ENCODE results near the gene BDNF.

BDNF gene

DNA sequence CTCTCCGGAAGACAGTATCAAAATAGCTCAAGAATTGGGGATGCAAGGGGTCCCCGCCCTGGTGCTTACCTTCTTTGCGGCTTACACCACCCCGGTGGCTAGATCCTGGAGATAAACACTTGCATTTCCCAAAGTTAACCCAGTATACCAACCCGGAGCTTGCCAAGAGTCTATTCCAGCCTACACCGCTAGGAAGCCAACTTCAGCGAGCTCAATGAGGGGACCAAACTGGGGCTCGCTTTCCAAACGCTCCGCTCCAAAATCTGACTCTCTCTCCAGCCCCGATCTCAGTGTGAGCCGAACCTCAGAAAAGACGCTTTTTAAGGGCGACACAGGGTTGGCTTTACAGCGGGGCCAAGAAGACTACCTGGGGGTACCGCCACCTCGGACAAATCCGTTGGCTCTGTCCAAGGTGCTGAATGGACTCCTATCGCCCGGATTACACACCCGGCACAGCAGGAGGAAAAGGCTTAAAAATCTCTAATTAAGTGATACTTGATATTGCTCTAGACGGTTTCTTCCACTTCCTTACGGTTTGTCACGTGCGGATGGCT, 20.1 kb upstream of the BDNF start:
- no peaks in the 10 kb centered on the region for H3K4me1 ChIP-seq (ENCODE audit: insufficient read depth, low read length, poor library complexity, severe bottlenecking)
- H3K9me3 ChIP-seq (ENCODE audit: insufficient read depth, low read depth, low read length), result peaks cover 5% of the 10 kb centered on the region; the same call in 1 of the 2 replicates
- no peak overlapping the region for H2AFZ ChIP-seq (ENCODE audit: low read length)
- H3K27me3 ChIP-seq (ENCODE audit: insufficient read depth, low read length, poor library complexity, severe bottlenecking), result no peaks in the 10 kb centered on the region
- no peak overlapping the region for H3K4me2 ChIP-seq (ENCODE audit: low read depth, low read length, poor library complexity, severe bottlenecking)
- TF ChIP-seq CTCF (conservative IDR thresholded peaks at IDR 0.05; ENCODE audit: low read length) (no peak), EZH2phosphoT487 (IDR thresholded peaks at IDR 0.05; ENCODE audit: borderline replicate concordance) (no peak)
- H3K36me3 ChIP-seq (ENCODE audit: insufficient read depth, low read length), result no peaks in the 10 kb centered on the region
- no peak overlapping the region for H3K4me3 ChIP-seq (ENCODE audit: low read length, poor library complexity, severe bottlenecking)
- H3F3A ChIP-seq (ENCODE audit: low read depth), result no peaks in the 10 kb centered on the region
- no peaks in the 10 kb centered on the region for H4K20me1 ChIP-seq (ENCODE audit: insufficient read depth, low read length, poor library complexity, severe bottlenecking)
- no peaks in the 10 kb centered on the region for H3K9me2 ChIP-seq (replicated peaks; ENCODE audit: low read depth, low read length)
- no peak overlapping the region for H3K9ac ChIP-seq (ENCODE audit: low read depth, low read length, poor library complexity, severe bottlenecking)
- no peaks in the 10 kb centered on the region for H3K79me2 ChIP-seq (ENCODE audit: insufficient read depth, low read length)

DNA sequence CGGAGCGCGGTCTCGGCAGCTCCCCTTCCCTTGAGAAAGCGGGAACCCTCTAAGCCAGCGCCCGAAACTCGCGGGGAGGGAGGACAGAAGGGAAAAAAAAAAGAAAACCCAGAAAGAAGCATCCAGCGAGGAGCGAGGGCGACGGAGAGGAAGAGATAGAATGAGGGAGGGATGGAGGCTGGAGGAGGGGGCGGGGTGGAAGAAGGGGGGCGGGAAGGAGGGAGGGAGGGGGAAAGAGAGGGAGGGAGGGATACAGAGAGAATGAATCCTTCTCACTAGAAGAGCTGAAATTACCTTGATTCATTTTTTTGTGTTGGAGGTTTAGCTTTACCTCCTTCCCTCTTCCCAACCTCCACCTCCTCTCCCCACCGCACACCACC, 19.3 kb upstream of the BDNF start:
- H3F3A ChIP-seq (ENCODE audit: low read depth), result no peaks in the 10 kb centered on the region
- H3K9ac ChIP-seq (ENCODE audit: low read depth, low read length, poor library complexity, severe bottlenecking), result no peak overlapping the region

GRCh38 chr11:27718863-27719545, 18.7 kb upstream of the BDNF start:
- Histone ChIP-seq H3K9me2 (replicated peaks; ENCODE audit: low read depth, low read length) (no peaks in the 10 kb centered on the region), H3K27me3 (ENCODE audit: insufficient read depth, low read length, poor library complexity, severe bottlenecking) (no peaks in the 10 kb centered on the region), H3K9me3 (ENCODE audit: insufficient read depth, low read depth, low read length) (peaks cover 5% of the 10 kb centered on the region; the same call in 1 of the 2 replicates), H2AFZ (ENCODE audit: low read length) (no peak overlapping the region), H3K4me2 (ENCODE audit: low read depth, low read length, poor library complexity, severe bottlenecking) (no peak overlapping the region), H3K79me2 (ENCODE audit: insufficient read depth, low read length) (no peaks in the 10 kb centered on the region), H3K4me1 (ENCODE audit: insufficient read depth, low read length, poor library complexity, severe bottlenecking) (no peaks in the 10 kb centered on the region), H3K9ac (ENCODE audit: low read depth, low read length, poor library complexity, severe bottlenecking) (no peak overlapping the region), H3K4me3 (ENCODE audit: low read length, poor library complexity, severe bottlenecking) (no peak overlapping the region), H3F3A (ENCODE audit: low read depth) (no peaks in the 10 kb centered on the region), H4K20me1 (ENCODE audit: insufficient read depth, low read length, poor library complexity, severe bottlenecking) (no peaks in the 10 kb centered on the region), H3K36me3 (ENCODE audit: insufficient read depth, low read length) (no peaks in the 10 kb centered on the region)
- TF ChIP-seq EZH2phosphoT487 (IDR thresholded peaks at IDR 0.05; ENCODE audit: borderline replicate concordance), result no peak
- no peak for TF ChIP-seq CTCF (conservative IDR thresholded peaks at IDR 0.05; ENCODE audit: low read length)

More for the DNA sequence above, 19.3 kb upstream of the BDNF start:
- H3K4me2 ChIP-seq (ENCODE audit: low read depth, low read length, poor library complexity, severe bottlenecking), result no peak overlapping the region
- no peaks in the 10 kb centered on the region for H3K36me3 ChIP-seq (ENCODE audit: insufficient read depth, low read length)
- no peak overlapping the region for H2AFZ ChIP-seq (ENCODE audit: low read length)
- H3K9me3 ChIP-seq (ENCODE audit: insufficient read depth, low read depth, low read length), result peaks cover 5% of the 10 kb centered on the region; the same call in 1 of the 2 replicates
- no peaks in the 10 kb centered on the region for H4K20me1 ChIP-seq (ENCODE audit: insufficient read depth, low read length, poor library complexity, severe bottlenecking)
- no peaks in the 10 kb centered on the region for H3K4me1 ChIP-seq (ENCODE audit: insufficient read depth, low read length, poor library complexity, severe bottlenecking)
- no peaks in the 10 kb centered on the region for H3K9me2 ChIP-seq (replicated peaks; ENCODE audit: low read depth, low read length)
- no peak overlapping the region for H3K4me3 ChIP-seq (ENCODE audit: low read length, poor library complexity, severe bottlenecking)
- no peak for TF ChIP-seq EZH2phosphoT487 (IDR thresholded peaks at IDR 0.05; ENCODE audit: borderline replicate concordance)
- TF ChIP-seq CTCF (conservative IDR thresholded peaks at IDR 0.05; ENCODE audit: low read length), result no peak
- H3K27me3 ChIP-seq (ENCODE audit: insufficient read depth, low read length, poor library complexity, severe bottlenecking), result no peaks in the 10 kb centered on the region
- H3K79me2 ChIP-seq (ENCODE audit: insufficient read depth, low read length), result no peaks in the 10 kb centered on the region
